Mesenchymal stem cell (in vitro differentiated cells and primary cell): ENCODE data around the gene CRIP3.
A peak's percentile ranks its signal among the peaks of the same experiment; 100 is the strongest.

ENCODE experiments used
- DNase-seq: peaks from one replicate; pipeline ENCODE4 v3.0.0-alpha.2; 2013
- H2AFZ ChIP-seq: one replicate; pipeline ENCODE4 v1.6.1; 2013; ENCODE audit warnings: low read depth, mild to moderate bottlenecking, control low read depth, inconsistent platforms, low read length, moderate library complexity
- H2AK5ac ChIP-seq: 2 replicates; pipeline ENCODE4 v1.6.1; 2013; ENCODE audit warnings: low read length, moderate library complexity, mild to moderate bottlenecking, inconsistent platforms; ENCODE audit not compliant: severe bottlenecking
- H2BK120ac ChIP-seq: one replicate; pipeline ENCODE4 v1.6.1; 2013; ENCODE audit warnings: low read depth, mild to moderate bottlenecking, inconsistent platforms, low read length, moderate library complexity
- H2BK12ac ChIP-seq, 2 experiments: one replicate each; pipeline ENCODE4 v1.6.1; 2013; ENCODE audit warnings: inconsistent platforms in 2 of 2, low read length in 2 of 2, mild to moderate bottlenecking in 2 of 2, moderate library complexity in 2 of 2, control low read depth in 1 of 2
- H2BK15ac ChIP-seq: one replicate; pipeline ENCODE4 v1.6.1; 2013; ENCODE audit warnings: mild to moderate bottlenecking, low read depth, inconsistent platforms; ENCODE audit not compliant: poor library complexity, severe bottlenecking
- H2BK5ac ChIP-seq: 2 replicates; pipeline ENCODE4 v1.6.1; 2013; ENCODE audit warnings: low read depth, mild to moderate bottlenecking, low read length, control low read depth, inconsistent platforms; ENCODE audit not compliant: poor library complexity, severe bottlenecking
- H3K14ac ChIP-seq, 2 experiments: one replicate each; pipeline ENCODE4 v1.6.1; 2013; ENCODE audit warnings: inconsistent platforms in 2 of 2, low read length in 2 of 2, control low read depth in 1 of 2, mild to moderate bottlenecking in 1 of 2, moderate library complexity in 1 of 2
- H3K18ac ChIP-seq, 2 experiments: one replicate each; pipeline ENCODE4 v1.6.1; 2013; ENCODE audit warnings: inconsistent platforms in 2 of 2, low read length in 2 of 2, control low read depth in 1 of 2, low read depth in 1 of 2, mild to moderate bottlenecking in 1 of 2
- H3K23ac ChIP-seq, 2 experiments: one replicate each; pipeline ENCODE4 v1.6.1; 2013; ENCODE audit warnings: inconsistent platforms in 2 of 2, low read length in 2 of 2, mild to moderate bottlenecking in 2 of 2, moderate library complexity in 2 of 2, control low read depth in 1 of 2
- H3K27ac ChIP-seq: 2 replicates; pipeline ENCODE4 v1.5.1; 2013; ENCODE audit warnings: mild to moderate bottlenecking, moderate library complexity, low read length, control low read depth, inconsistent platforms; ENCODE audit not compliant: poor library complexity, severe bottlenecking
- H3K27me3 ChIP-seq, 2 experiments: 2 replicates each; pipeline versions ENCODE4 v1.6.1 to v1.7.0; 2013; ENCODE audit warnings: low read length in 2 of 2, mild to moderate bottlenecking in 2 of 2, moderate library complexity in 2 of 2, control low read depth in 1 of 2, inconsistent platforms in 1 of 2; ENCODE audit not compliant: control insufficient read depth in 1 of 2, insufficient read depth in 1 of 2
- H3K36me3 ChIP-seq, 2 experiments: 2 replicates each; pipeline versions ENCODE4 v1.6.1 to v1.7.0; 2013; ENCODE audit warnings: low read length in 2 of 2, control low read depth in 1 of 2, inconsistent platforms in 1 of 2, low read depth in 1 of 2, mild to moderate bottlenecking in 1 of 2; ENCODE audit not compliant: insufficient read depth in 2 of 2, control insufficient read depth in 1 of 2
- H3K4ac ChIP-seq, 2 experiments: one replicate each; pipeline ENCODE4 v1.6.1; 2013; ENCODE audit warnings: inconsistent platforms in 2 of 2, low read length in 2 of 2, mild to moderate bottlenecking in 2 of 2, moderate library complexity in 2 of 2, control low read depth in 1 of 2, low read depth in 1 of 2
- H3K4me1 ChIP-seq: 2 replicates; pipeline ENCODE4 v1.6.1; 2013; ENCODE audit warnings: low read depth, low read length, control low read depth; ENCODE audit not compliant: control insufficient read depth, insufficient read depth
- H3K4me2 ChIP-seq: 2 replicates; pipeline ENCODE4 v1.6.1; 2013; ENCODE audit warnings: low read length, mild to moderate bottlenecking, inconsistent platforms; ENCODE audit not compliant: poor library complexity, severe bottlenecking
- H3K4me3 ChIP-seq, 2 experiments: 2 replicates each; pipeline versions ENCODE4 v1.5.1 to v1.7.0; 2013; ENCODE audit warnings: low read length in 2 of 2, mild to moderate bottlenecking in 2 of 2, control low read depth in 1 of 2, low read depth in 1 of 2; ENCODE audit not compliant: insufficient read depth in 1 of 2
- H3K79me1 ChIP-seq: replicated peaks from 2 replicates; pipeline ENCODE4 v1.6.1; 2013; ENCODE audit warnings: mild to moderate bottlenecking, control low read depth, low read length, inconsistent platforms; ENCODE audit not compliant: poor library complexity, severe bottlenecking
- H3K9ac ChIP-seq: 2 replicates; pipeline ENCODE4 v1.7.0; 2013; ENCODE audit warnings: mild to moderate bottlenecking, low read length, moderate library complexity
- H3K9me3 ChIP-seq: 2 replicates; pipeline ENCODE4 v1.7.0; 2013; ENCODE audit warnings: mild to moderate bottlenecking, low read length; ENCODE audit not compliant: control insufficient read depth
- H4K8ac ChIP-seq: one replicate; pipeline ENCODE4 v1.6.1; 2013; ENCODE audit warnings: inconsistent platforms, mild to moderate bottlenecking, low read length, moderate library complexity
- H4K91ac ChIP-seq: one replicate; pipeline ENCODE4 v1.6.1; 2013; ENCODE audit warnings: mild to moderate bottlenecking, low read length, inconsistent platforms
- WGBS: methylation state at CpG from one replicate; pipeline ENCODE4 v1.1.7; 2013; ENCODE audit warnings: mixed read lengths; 5-methylcytosine and 5-hydroxymethylcytosine counted together

CRIP3 gene

GRCh38 chr6:43263314-43264178, 45.1 kb downstream of the CRIP3 start:
- Histone ChIP-seq H3K9me3 (no peaks in the 10 kb centered on the region), H3K4me3 (no peak overlapping the region), H3K14ac (no peak overlapping the region), H3K4me2 (no peak overlapping the region), H3K79me1 (no peaks in the 10 kb centered on the region), H3K23ac (no peak overlapping the region), H2BK120ac (no peak overlapping the region), H3K27me3 (peaks cover 34 to 55% of the 10 kb centered on the region in 2 experiments), H4K8ac (peak overlapping the region; percentile 82), H2AFZ (no peak overlapping the region), H2BK5ac (no peak overlapping the region), H3K9ac (no peak overlapping the region), H3K36me3 (no peaks in the 10 kb centered on the region), H4K91ac (no peak overlapping the region), H3K27ac (no peak overlapping the region), H2AK5ac (no peak overlapping the region), H3K18ac (no peak overlapping the region), H2BK15ac (no peak overlapping the region), H3K4ac (no peak overlapping the region), H2BK12ac (peak overlapping the region in 1 of 2 experiments; percentile 46), H3K4me1 (no peaks in the 10 kb centered on the region)
- DNase-seq, result peak; percentile 71
- WGBS, result 44% methylated on average over 11 of the region's 12 CpGs

- Histone ChIP-seq H2BK15ac (no peak overlapping the region), H3K14ac (no peak overlapping the region), H3K4me3 (no peak overlapping the region), H4K91ac (peak overlapping the region; percentile 28), H2AFZ (no peak overlapping the region), H2BK5ac (no peak overlapping the region), H3K79me1 (no peaks in the 10 kb centered on the region), H3K27me3 (peaks cover 33 to 50% of the 10 kb centered on the region in 2 experiments), H3K18ac (no peak overlapping the region), H2AK5ac (no peak overlapping the region), H3K27ac (no peak overlapping the region), H3K4ac (no peak overlapping the region), H3K36me3 (no peaks in the 10 kb centered on the region), H3K23ac (no peak overlapping the region), H3K9me3 (no peaks in the 10 kb centered on the region), H4K8ac (no peak overlapping the region), H3K9ac (no peak overlapping the region), H3K4me1 (no peaks in the 10 kb centered on the region), H3K4me2 (no peak overlapping the region), H2BK12ac (no peak overlapping the region), H2BK120ac (no peak overlapping the region)
- DNase-seq, result no peak
- 92% methylated on average over 35 of the region's 39 CpGs for WGBS
These were observed 45.8 kb downstream of the CRIP3 start for GRCh38 chr6:43262780-43263313.

GRCh38 chr6:43262000-43262779, 46.4 kb downstream of the CRIP3 start:
- Histone ChIP-seq H3K36me3 (no peaks in the 10 kb centered on the region), H2BK12ac (no peak overlapping the region), H3K4ac (no peak overlapping the region), H3K18ac (no peak overlapping the region), H3K23ac (peak overlapping the region in 1 of 2 experiments; percentile 60), H4K91ac (peak overlapping the region; percentile 28), H3K27ac (no peak overlapping the region), H2BK5ac (no peak overlapping the region), H3K79me1 (no peaks in the 10 kb centered on the region), H3K27me3 (peaks cover 33 to 50% of the 10 kb centered on the region in 2 experiments), H3K4me1 (no peaks in the 10 kb centered on the region), H3K4me2 (no peak overlapping the region), H2AK5ac (no peak overlapping the region), H3K4me3 (no peak overlapping the region), H3K14ac (no peak overlapping the region), H2BK120ac (no peak overlapping the region), H2BK15ac (no peak overlapping the region), H4K8ac (no peak overlapping the region), H2AFZ (no peak overlapping the region), H3K9ac (no peak overlapping the region), H3K9me3 (no peaks in the 10 kb centered on the region)
- 89% methylated on average over 14 of the region's 14 CpGs for WGBS
- no peak for DNase-seq

GRCh38 chr6:43261198-43261597, 47.4 kb downstream of the CRIP3 start:
- Histone ChIP-seq H3K27ac (no peak overlapping the region), H3K79me1 (no peaks in the 10 kb centered on the region), H3K36me3 (no peaks in the 10 kb centered on the region), H4K8ac (no peak overlapping the region), H3K23ac (no peak overlapping the region), H3K9me3 (no peaks in the 10 kb centered on the region), H2BK15ac (no peak overlapping the region), H2BK12ac (no peak overlapping the region), H4K91ac (no peak overlapping the region), H3K4me1 (no peaks in the 10 kb centered on the region), H3K4ac (no peak overlapping the region), H3K9ac (no peak overlapping the region), H2AFZ (no peak overlapping the region), H2AK5ac (no peak overlapping the region), H2BK5ac (no peak overlapping the region), H3K18ac (no peak overlapping the region), H3K14ac (no peak overlapping the region), H3K4me3 (no peak overlapping the region), H3K27me3 (peaks cover 39 to 49% of the 10 kb centered on the region in 2 experiments), H2BK120ac (no peak overlapping the region), H3K4me2 (no peak overlapping the region)
- WGBS, result 92% methylated on average over 4 of the region's 5 CpGs
- no peak for DNase-seq
